CD14-positive monocyte (primary cell): ENCODE results near the gene KIF5B. TPM values are rescaled to one million over a fixed set of nuclear protein-coding genes. Genes with fewer than 3 reads are reported as not detected.

Experiments
- DNase-seq, 3 donors: peaks; one replicate each; pipeline ENCODE4 v3.0.0-alpha.2; 2011 to 2022
- H2AFZ ChIP-seq: 2 replicates; pipeline ENCODE4 v1.6.0; 2012; ENCODE audit warnings: mild to moderate bottlenecking, low read depth, low read length, inconsistent platforms; ENCODE audit not compliant: insufficient read depth, poor library complexity, severe bottlenecking
- H3K27ac ChIP-seq, 2 donors: 1 replicate in 1 of 2; 2 replicates in 1 of 2; pipeline ENCODE4 v1.5.1; 2012 to 2013; ENCODE audit warnings: low read length in 2 of 2, control low read depth in 1 of 2, inconsistent platforms in 1 of 2, low read depth in 1 of 2, mild to moderate bottlenecking in 1 of 2
- H3K27me3 ChIP-seq, 2 donors: one replicate each; pipeline versions ENCODE4 v1.6.0 to v1.6.1; 2011 to 2013; ENCODE audit warnings: low read length in 2 of 2; ENCODE audit not compliant: control insufficient read depth in 2 of 2, insufficient read depth in 2 of 2
- H3K36me3 ChIP-seq, 2 donors: replicated peaks in 1 of 2; 1 replicate in 1 of 2; 2 replicates in 1 of 2; pipeline versions ENCODE4 v1.5.1 to v1.6.1; 2012 to 2013; ENCODE audit warnings: low read length in 2 of 2, control low read depth in 1 of 2, inconsistent platforms in 1 of 2, mild to moderate bottlenecking in 1 of 2; ENCODE audit not compliant: insufficient read depth in 2 of 2, control insufficient read depth in 1 of 2
- H3K4me1 ChIP-seq, 2 donors: 1 replicate in 1 of 2; 2 replicates in 1 of 2; pipeline versions ENCODE4 v1.5.1 to v1.6.1; 2012 to 2013; ENCODE audit warnings: low read length in 2 of 2, control low read depth in 1 of 2, inconsistent platforms in 1 of 2, mild to moderate bottlenecking in 1 of 2, moderate library complexity in 1 of 2; ENCODE audit not compliant: insufficient read depth in 2 of 2, control insufficient read depth in 1 of 2
- H3K4me2 ChIP-seq: replicated peaks from 2 replicates; pipeline ENCODE3; 2012; ENCODE audit warnings: low read length, moderate library complexity, mild to moderate bottlenecking; ENCODE audit not compliant: poor library complexity, severe bottlenecking; ENCODE audit errors: extremely low read depth
- H3K4me3 ChIP-seq, 3 experiments: fragments of 200-600 bp in 1 of 3; sonication (generic) in 1 of 3; replicated peaks in 1 of 3; 1 replicate in 2 of 3; 2 replicates in 1 of 3; pipeline ENCODE4 v1.5.1; 2011 to 2013; ENCODE audit warnings: low read length in 3 of 3, mild to moderate bottlenecking in 3 of 3, control low read depth in 2 of 3, low read depth in 2 of 3, inconsistent platforms in 1 of 3, moderate library complexity in 1 of 3
- H3K79me2 ChIP-seq: 2 replicates; pipeline ENCODE4 v1.6.0; 2012; ENCODE audit warnings: mild to moderate bottlenecking, control low read depth, inconsistent platforms, low read length, moderate library complexity; ENCODE audit not compliant: insufficient read depth
- H3K9ac ChIP-seq: 2 replicates; pipeline ENCODE4 v1.6.0; 2017; ENCODE audit warnings: low read length, mild to moderate bottlenecking; ENCODE audit not compliant: insufficient read depth, poor library complexity, severe bottlenecking
- H3K9me3 ChIP-seq, 2 donors: replicated peaks in 1 of 2; 1 replicate in 1 of 2; 2 replicates in 1 of 2; pipeline versions ENCODE4 v1.5.1 to v1.6.1; 2012 to 2013; ENCODE audit warnings: low read length in 2 of 2, control low read depth in 1 of 2; ENCODE audit not compliant: control insufficient read depth in 1 of 2, insufficient read depth in 1 of 2
- H4K20me1 ChIP-seq: 2 replicates; pipeline ENCODE4 v1.6.0; 2012; ENCODE audit warnings: mild to moderate bottlenecking, low read length, control low read depth, moderate library complexity; ENCODE audit not compliant: insufficient read depth
- H3K27ac Mint-ChIP-seq, 7 donors: one replicate each; pipeline ENCODE4 v1.8.0; 2020; ENCODE audit warnings: mild to moderate bottlenecking in 7 of 7, mixed read lengths in 7 of 7, moderate library complexity in 6 of 7, inconsistent platforms in 2 of 7
- H3K27me3 Mint-ChIP-seq, 3 donors: one replicate each; pipeline ENCODE4 v1.8.0; 2021 to 2022; ENCODE audit warnings: low read depth in 3 of 3, mild to moderate bottlenecking in 3 of 3, mixed read lengths in 3 of 3, moderate library complexity in 3 of 3, inconsistent platforms in 1 of 3
- H3K36me3 Mint-ChIP-seq, 2 donors: one replicate each; pipeline ENCODE4 v1.8.0; 2020; ENCODE audit warnings: mixed read lengths in 2 of 2, inconsistent platforms in 1 of 2, mild to moderate bottlenecking in 1 of 2
- H3K4me1 Mint-ChIP-seq: one replicate; pipeline ENCODE4 v1.8.0; 2020; ENCODE audit warnings: mild to moderate bottlenecking, mixed read lengths
- H3K4me3 Mint-ChIP-seq, 2 donors: one replicate each; pipeline ENCODE4 v1.8.0; 2020; ENCODE audit warnings: mild to moderate bottlenecking in 2 of 2, mixed read lengths in 2 of 2, moderate library complexity in 1 of 2
- H3K9me3 Mint-ChIP-seq, 7 donors: one replicate each; pipeline ENCODE4 v1.8.0; 2020 to 2022; ENCODE audit warnings: mixed read lengths in 7 of 7, mild to moderate bottlenecking in 6 of 7, moderate library complexity in 6 of 7, inconsistent platforms in 2 of 7
- WGBS: methylation state at CpG from one replicate; pipeline ENCODE4 v1.1.5; 2013; ENCODE audit warnings: missing lambda C conversion rate; ENCODE audit not compliant: insufficient coverage; 5-methylcytosine and 5-hydroxymethylcytosine counted together
- intact Hi-C, 2 donors: fragments of 100-400 bp; cut with micrococcal nuclease; formaldehyde crosslinking; loops; one replicate each; pipeline versions ENCODE4 v1.15.0 to v1.15.1; 2023
- polyA plus RNA-seq, 3 donors: library from polyadenylated mRNA; depleted of rRNA in 1 of 3; unstranded in 2 of 3; stranded (reverse) in 1 of 3; fragments of 300-500 nt in 2 of 3; fragments of >200 nt in 1 of 3; fragmentation: Illumina TruSeq in 2 of 3; gene quantifications; 1 replicate in 2 of 3; 2 replicates in 1 of 3; pipeline ENCODE4 v1.2.3, GENCODE V29; 2012 to 2021
- TF ChIP-seq, protein P1 (sequence below): fragments of 200-600 bp; IDR thresholded peaks from one replicate; pipeline ENCODE4 v1.8.0; 2022; ENCODE audit warnings: antibody characterized with exemption, mild to moderate bottlenecking

The KIF5B gene
- polyA plus RNA-seq, 3 donors, result 15.2 to 32.9 (median 18.9) TPM

- Histone ChIP-seq H3K9ac (no peak overlapping the region), H2AFZ (no peak overlapping the region), H3K9me3 (no peaks in the 10 kb centered on the region), H3K27ac (no peak overlapping the region), H3K4me3 (no peak overlapping the region), H3K4me1 (peaks cover 18 to 32% of the 10 kb centered on the region in 2 donors), H4K20me1 (peaks cover 97% of the 10 kb centered on the region), H3K4me2 (no peak overlapping the region), H3K79me2 (peaks cover 70% of the 10 kb centered on the region), H3K27me3 (no peaks in the 10 kb centered on the region), H3K36me3 (peaks cover 94 to 99% of the 10 kb centered on the region in 2 donors)
- peak overlapping the region in 3 of 7 donors; percentile 5 to 63 (median 52) for H3K27ac Mint-ChIP-seq
- H3K9me3 Mint-ChIP-seq, result peaks cover 0 to 2% (median 0%) of the 10 kb centered on the region in 7 donors
- WGBS, result no CpG with 5 or more reads among the region's 4 CpGs
- no peak overlapping the region for H3K4me3 Mint-ChIP-seq
- TF ChIP-seq, protein P1, sequence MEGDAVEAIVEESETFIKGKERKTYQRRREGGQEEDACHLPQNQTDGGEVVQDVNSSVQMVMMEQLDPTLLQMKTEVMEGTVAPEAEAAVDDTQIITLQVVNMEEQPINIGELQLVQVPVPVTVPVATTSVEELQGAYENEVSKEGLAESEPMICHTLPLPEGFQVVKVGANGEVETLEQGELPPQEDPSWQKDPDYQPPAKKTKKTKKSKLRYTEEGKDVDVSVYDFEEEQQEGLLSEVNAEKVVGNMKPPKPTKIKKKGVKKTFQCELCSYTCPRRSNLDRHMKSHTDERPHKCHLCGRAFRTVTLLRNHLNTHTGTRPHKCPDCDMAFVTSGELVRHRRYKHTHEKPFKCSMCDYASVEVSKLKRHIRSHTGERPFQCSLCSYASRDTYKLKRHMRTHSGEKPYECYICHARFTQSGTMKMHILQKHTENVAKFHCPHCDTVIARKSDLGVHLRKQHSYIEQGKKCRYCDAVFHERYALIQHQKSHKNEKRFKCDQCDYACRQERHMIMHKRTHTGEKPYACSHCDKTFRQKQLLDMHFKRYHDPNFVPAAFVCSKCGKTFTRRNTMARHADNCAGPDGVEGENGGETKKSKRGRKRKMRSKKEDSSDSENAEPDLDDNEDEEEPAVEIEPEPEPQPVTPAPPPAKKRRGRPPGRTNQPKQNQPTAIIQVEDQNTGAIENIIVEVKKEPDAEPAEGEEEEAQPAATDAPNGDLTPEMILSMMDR, result no peak
- no peak for DNase-seq
- peaks cover 29% of the 10 kb centered on the region for H3K4me1 Mint-ChIP-seq
- no peaks in the 10 kb centered on the region for H3K27me3 Mint-ChIP-seq
- peaks cover 87 to 92% of the 10 kb centered on the region in 2 donors for H3K36me3 Mint-ChIP-seq
- intact Hi-C loops, result no loop called here
Observed at GRCh38 chr10:32031920-32032319, 24.3 kb downstream of the KIF5B start.

DNA sequence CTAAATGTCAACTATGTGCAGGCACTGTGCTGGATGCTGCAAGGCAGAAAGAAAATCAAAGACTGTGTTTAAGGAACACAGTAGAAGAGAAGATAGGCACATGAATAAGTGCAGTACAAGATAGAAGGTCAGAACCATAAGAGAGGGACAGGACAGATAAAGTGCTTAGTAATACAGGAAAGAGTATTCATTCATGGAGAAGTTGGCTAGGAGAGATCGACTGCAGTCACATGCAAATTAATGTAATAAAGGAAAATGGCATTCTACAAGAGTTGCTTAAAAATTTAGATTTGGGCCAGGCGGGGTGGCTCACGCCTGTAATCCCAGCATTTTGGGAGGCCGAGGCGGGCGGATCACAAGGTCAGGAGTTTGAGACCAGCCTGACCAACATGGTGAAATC is 24.8 kb downstream of the KIF5B start:
- Histone ChIP-seq H2AFZ (no peak overlapping the region), H3K4me3 (no peak overlapping the region), H3K27me3 (no peaks in the 10 kb centered on the region), H3K36me3 (peaks cover 94 to 99% of the 10 kb centered on the region in 2 donors), H3K9ac (no peak overlapping the region), H3K79me2 (peaks cover 70% of the 10 kb centered on the region), H3K27ac (peak overlapping the region in 1 of 2 donors; percentile 40), H3K4me2 (no peak overlapping the region), H4K20me1 (peaks cover 97% of the 10 kb centered on the region), H3K9me3 (no peaks in the 10 kb centered on the region), H3K4me1 (peaks cover 18 to 27% of the 10 kb centered on the region in 2 donors)
- Mint-ChIP-seq H3K27me3 (no peaks in the 10 kb centered on the region), H3K4me1 (peaks cover 25% of the 10 kb centered on the region), H3K9me3 (peaks cover 0 to 2% (median 0%) of the 10 kb centered on the region in 7 donors), H3K36me3 (peaks cover 86 to 90% of the 10 kb centered on the region in 2 donors), H3K4me3 (no peak overlapping the region), H3K27ac (peak overlapping the region in 4 of 7 donors; percentile 5 to 75 (median 12))
- intact Hi-C loops, result no loop called here
- TF ChIP-seq, protein P1, result no peak
- peak in 2 of 3 donors; percentile 6 to 12 for DNase-seq
- whole genome bisulfite sequencing, result 73% methylated on average over 5 of the region's 6 CpGs
